GM19193 (cell line): ENCODE measurements around the gene ABHD17C.

Source experiments
- POLR2A ChIP-seq: IDR thresholded peaks from 4 replicates; pipeline ENCODE4 v1.6.1; 2011; ENCODE audit not compliant: insufficient read depth, insufficient read length; ENCODE audit errors: extremely low read depth

The ABHD17C gene

DNA sequence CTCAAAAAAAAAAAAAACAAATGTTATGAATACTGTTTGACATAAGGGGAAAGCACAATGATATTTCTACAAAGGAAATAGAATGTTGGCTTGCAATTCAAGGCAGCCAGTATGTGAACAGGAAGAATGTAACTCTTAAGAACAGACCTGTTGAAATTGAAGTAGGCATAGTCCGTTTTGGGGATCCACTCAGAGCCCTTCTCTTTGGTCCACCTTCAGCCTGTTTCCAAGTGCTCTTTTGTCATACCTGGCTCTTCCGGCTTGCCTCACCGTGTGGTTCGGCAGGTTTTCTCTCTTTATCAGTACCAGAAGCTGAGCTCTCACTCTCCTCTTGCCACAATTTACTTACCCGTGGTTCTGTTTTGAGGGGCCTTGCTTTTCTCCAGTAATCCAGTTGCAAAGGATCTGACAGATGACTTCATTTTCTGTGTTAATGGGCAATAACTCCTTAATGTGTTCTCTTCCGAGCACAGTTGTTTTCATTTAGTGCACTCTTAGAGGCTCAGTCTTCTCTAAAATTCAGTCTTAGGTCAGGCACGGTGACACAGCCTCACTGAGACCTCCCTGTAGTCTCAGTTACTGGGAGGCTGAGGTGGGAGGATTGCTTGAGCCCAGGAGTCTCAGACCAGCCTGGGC, 6.7 kb downstream of the ABHD17C start:
- no peak for TF ChIP-seq POLR2A

DNA sequence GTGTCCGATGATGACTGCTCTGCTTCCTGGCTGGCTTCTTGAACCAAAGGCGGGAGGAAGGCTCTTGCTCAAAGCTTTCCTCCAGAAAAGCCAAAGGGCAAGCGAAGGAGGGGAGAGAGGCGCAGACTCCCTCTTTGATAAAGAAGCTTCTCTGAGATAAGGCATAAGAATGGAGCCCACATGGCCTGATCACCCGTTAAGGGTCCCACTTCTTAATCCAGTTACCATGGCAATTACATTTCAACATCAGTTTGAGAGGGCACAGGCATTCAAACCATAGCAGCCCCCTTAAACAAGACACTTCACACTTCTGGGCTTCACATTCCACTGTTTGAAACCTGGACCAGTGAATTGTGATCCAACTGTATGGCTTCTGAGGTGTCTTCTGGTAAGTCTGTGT, 8.0 kb downstream of the ABHD17C start:
- no peak for TF ChIP-seq POLR2A

DNA sequence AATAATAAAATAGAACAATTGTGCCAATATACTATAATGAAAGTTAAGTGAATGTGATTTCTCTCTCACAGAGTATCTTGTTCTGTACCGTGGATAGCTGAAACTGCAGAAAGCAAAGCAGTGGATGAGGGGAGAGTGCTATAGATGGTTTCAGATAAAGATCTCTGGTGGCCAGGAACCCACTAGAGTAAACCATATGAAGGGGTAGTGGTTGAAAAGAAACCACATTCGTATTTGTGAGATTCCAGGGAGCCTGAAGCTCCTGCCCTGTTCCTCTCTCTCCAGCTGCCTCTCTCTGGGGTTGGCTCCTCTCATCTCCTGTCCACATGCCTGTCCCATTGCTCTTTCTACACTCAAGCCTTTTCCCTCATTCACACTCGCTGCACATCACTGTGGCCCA, 8.9 kb downstream of the ABHD17C start:
- TF ChIP-seq POLR2A, result no peak

DNA sequence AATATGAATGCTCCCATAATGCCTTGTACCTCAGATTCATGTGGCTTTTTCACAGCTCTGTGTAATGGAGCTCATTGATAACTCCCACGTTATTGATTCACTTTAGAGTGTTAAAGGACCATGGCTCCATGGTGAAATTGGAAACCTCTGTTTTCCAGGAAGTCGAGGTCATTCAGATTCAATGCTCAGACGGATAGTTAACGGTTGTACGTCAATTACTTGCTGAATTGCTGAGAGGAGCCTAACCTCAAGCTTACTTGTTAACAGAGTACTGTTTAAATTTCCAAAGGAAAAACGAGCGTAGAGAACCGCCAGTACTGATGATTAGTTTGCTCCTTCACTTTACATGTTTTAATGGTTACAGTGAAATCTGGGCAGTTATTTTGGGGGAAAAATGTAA, 11.1 kb downstream of the ABHD17C start:
- no peak for TF ChIP-seq POLR2A

DNA sequence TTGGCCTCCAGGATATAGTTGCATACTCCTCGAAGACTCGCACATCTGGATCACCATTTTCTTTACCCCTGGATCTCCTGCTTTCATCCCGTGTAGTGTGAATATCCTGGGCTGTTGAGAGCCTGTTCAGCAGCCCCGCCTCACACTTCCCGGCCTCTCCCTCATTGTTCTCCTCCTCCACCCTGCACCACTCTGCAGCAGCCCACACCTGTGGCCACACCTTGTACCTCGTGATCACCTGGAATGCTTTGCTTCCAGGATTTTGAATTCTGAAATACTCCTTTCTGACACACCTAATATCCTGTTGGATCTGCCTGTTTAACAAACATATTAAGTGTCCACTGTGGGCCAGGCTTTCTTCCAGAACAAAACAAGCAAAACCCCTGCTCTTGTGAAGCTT, 14.4 kb downstream of the ABHD17C start:
- no peak for TF ChIP-seq POLR2A

DNA sequence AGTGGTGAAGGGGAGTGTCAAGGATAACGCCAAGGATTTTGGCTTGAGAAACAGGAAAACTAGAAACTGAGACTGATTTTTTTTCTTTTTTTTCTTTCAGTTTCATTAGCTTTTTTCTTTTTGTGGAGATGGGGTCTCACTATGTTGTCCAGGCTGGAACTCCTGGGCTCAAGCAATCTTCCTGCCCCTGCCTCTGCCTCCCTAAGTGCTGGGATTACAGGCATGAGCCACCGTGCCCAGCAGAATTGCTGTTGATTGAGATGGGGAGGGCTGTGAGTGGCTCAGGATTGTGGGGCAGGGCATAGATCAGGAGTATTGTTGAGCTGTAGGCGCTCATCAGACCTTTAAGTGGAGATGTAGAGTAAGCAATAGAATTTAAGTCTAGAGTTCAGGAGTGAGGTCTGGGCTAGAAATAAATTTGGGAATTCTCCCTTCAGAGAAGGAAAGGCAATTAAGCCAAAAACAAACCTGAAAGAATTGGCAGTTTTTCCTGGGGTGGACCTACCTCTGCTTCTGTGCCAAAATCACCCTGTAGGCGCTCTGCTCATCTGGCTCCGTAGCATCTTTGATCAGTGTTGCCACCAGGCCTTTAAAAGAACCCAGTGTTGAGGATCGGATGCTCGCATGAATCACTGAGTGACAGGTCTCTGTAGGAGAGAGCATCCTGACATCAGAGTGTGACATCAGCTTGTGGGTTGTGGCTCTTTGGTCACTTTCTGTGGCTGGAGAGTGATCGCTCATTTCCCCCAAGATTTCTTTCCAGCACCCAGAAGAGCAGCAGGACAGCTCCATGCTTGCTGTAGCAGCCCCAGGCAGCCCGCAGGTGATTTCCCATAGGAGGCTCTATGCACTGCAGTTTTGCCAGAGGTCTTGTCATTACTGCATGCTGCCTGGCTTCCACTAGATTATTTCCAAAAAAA, 15.8 kb downstream of the ABHD17C start:
- TF ChIP-seq POLR2A, result no peak

DNA sequence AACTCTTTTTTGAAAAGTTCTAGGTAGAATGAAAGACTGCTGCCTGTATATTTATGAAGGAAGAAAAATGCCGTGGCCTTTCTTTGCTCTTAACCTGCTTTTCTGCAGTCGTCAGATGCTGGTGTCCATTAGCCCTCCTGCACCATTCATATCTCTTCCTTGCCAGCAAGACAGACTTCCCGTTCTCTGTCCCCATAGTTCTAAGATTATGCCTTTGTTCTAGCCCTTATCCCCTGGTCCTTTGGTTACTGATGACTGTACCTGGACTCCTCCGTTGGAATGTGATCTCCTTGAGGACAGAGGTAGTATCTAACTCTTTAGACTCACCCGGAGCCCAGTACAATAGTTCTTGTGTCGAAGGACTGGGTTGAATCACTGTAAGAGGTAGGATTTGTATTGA, 16.8 kb downstream of the ABHD17C start:
- TF ChIP-seq POLR2A, result no peak

DNA sequence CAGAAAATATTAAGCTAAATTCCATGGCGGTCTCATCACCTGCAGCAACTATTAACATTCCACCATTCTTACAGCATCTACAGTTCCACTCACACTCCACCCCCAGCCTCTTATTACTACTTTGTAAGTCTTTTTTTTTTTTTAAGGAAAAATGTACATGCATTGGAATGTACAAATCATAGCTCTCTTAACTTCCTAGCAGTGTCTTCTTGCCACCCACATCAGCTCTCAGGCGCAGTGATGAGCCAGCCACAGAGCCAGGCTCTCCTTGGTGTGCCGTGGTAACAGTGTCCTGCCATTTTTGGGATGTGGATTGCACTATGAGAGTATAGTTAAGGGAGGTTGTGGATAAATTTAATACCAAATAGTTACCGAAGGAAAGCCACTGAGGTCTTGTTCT, 17.8 kb downstream of the ABHD17C start:
- TF ChIP-seq POLR2A, result no peak

DNA sequence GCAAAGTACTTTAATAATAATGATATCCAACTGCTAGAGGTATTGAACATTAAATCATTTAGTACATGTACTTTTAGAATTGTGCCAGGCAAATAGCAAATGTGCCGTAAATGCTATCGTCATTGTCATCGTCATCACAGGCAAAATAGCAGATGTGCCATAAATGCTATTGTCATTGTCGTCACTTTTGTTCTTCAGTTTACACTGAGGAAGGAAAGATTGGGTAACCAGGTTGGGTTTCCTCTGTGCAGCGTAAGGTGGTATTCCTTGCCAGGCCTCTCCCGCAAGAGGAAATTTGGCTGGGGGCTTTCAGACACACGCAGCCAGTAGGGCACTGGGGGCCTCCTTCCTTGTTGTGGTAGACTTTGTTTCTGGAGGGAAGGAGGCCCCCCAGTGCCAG, 26.4 kb downstream of the ABHD17C start:
- no peak for TF ChIP-seq POLR2A

DNA sequence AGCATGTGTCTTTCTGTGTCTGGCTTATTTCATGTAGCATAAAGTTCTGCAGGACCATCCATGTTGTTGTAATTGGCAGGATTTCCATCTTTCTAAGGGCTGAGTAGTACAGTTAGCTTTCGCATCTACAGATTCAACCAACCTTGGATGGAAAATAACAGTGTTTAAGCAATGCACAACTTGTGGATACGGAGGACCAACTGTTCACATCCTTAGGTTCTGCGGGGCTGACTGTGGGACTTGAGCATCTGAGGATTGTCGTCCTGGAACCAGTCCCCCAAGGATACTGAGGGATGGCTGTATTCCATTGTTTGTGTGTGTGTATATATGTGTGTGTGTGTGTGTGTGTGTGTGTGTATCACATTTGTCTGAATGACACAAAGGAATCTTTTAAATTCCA, 27.7 kb downstream of the ABHD17C start:
- no peak for TF ChIP-seq POLR2A

DNA sequence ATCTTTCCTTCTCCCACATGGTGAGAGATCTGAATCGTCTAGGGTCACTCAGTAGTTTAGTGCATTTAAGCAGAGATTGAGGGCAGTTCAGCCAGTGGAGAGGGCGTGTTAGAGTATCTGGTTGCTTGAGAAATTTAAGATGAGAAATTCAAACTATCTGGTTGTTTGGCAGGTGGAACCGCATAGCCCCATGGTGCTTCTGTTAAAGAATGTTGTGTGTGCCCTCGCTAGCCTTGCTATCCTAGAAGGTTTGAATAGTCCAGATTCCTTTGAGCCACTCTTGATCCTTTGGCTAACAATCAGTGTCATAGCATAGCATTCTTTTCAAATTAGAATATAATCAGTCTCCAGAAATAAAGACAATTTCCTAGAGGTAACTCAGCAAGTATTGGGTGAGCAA, 32.1 kb downstream of the ABHD17C start:
- no peak for TF ChIP-seq POLR2A

DNA sequence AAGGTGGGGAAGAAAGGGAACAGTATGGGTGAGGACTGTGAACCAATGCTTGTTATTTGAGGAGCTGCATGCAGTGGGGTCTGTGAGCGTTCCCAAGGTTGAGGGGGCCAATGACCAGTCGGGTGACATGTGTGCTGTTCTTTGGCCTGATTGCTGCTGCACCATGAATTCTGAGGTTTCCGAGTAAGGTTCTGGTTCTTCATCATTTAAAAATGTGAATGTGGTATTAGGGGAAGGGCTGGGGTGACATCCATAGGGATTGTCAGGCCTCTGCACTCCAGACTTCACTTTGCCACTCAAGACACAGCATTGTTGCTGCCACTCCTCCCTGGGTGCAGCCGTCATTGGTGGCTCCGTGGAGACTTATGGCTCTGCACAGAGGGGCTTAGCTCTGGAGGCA, 32.5 kb downstream of the ABHD17C start:
- TF ChIP-seq POLR2A, result no peak

DNA sequence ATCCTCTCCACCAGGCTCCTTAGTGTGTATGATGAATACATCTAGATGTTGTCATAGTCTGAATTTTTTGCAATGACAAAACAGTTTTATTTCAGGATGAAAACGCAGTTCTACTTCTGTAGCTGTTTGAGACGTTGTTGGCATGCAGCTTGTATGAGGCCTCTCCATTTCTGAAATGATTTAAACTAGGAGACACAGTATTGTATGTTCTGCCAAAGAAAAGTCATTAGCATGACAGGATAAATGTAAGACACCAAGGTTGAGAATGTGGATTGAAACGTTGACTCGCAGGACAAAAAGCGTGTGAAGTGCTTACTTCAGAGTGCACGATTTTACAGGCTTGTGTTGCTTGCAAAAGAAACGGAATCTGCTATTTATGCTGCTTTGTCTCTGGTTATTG, 35.3 kb downstream of the ABHD17C start:
- TF ChIP-seq POLR2A, result no peak

DNA sequence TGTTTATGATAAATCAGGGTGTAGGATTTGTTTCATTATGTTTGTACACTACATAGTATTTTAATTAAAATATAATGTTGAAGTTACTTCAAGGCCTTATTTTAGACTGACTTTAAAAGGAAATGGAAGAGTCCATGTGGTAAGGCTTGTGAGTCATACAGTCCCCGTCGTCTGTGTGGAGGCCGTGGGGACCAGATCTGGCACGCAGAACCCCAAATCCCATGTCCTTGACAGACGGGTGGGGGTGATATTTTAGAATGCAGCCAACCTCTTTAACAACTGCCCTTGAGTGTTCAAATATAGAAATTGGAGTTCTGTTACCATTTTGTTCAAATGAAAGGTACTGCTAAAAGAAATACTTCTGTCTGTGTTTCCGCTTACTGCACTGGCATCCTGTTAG, 35.8 kb downstream of the ABHD17C start:
- TF ChIP-seq POLR2A, result no peak

DNA sequence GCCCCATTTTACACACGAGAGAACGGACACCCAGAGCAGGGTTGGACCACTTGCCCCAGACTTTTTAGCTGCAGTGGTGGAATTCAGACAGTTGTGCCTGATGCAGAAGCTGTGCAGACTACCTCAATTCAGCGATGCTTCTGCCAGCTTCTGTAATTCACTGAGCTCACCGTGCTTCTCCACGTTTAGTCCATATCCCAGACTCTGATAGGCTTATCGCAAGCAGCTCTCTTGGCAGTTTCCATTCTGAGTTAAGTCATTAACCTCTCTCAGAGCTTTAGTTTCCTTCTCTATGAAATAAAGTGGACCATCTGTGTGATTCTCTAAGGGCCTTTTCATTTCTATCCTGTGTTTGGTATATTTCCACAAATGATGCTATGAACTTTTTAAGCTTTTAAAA, 37.1 kb downstream of the ABHD17C start:
- no peak for TF ChIP-seq POLR2A

DNA sequence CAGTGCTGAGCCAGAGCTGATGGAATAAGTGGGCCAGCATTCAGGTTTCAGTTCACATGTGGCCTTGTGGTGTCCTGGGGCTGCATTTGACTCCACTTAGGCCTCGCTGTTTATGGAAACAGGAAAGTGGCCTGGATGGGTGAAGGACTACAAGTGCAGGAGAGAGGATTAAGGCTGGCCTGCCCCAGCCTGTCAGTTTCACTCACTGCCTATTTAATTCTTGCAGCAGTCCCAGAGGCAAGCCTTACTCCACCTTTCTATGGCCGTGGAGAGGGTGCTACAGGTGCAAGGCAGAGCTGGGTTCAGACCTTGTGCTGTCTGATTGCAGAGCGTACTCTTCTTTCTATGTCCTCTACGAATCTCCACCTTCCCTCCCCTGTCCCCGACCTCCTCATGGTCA, 37.7 kb downstream of the ABHD17C start:
- TF ChIP-seq POLR2A, result no peak

DNA sequence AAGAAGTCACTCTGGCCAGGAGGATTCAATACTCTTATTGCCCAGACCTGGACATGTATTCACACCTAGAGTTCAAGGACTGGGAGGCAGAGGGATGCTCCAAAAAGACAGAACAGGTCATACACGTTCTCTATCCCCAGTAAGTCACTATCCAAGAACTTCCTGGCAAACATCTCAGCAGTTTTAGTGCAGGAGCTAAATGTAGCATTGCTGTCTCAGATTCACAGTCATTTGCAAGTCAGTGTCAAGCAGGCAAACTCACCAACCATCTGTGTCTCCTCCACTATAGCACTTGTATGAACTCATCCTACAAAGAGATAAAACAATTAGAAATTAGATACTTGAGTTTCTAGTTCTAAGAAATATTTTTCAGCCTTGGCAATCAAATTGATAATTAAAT, 38.4 kb downstream of the ABHD17C start:
- no peak for TF ChIP-seq POLR2A

DNA sequence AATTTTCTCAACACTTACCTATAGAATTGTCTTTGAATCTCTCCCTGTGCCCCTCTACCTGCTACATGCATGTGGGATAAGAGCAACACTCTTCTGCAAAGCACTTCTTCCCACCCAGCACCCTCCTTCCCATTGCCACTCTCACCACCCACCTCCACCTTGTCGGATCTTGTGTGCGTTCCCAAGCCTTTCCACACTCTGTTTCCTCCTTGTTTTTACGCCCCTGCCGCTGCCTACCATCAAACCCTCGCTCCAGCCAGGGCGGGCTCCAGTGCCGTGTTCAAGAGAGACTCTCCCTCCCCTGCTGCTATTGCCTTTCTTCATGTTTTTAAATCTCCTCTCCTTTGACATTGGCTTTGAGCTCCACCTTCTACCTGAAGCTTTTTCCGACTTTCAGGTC, 40.2 kb downstream of the ABHD17C start:
- TF ChIP-seq POLR2A, result no peak
